Transverse colon (tissue), 4 donors: Measurements from ENCODE around the gene CAPN7. TPM values are rescaled to one million over a fixed set of nuclear protein-coding genes. Genes with fewer than 3 reads are reported as not detected.
A peak's percentile ranks its signal among the peaks of the same experiment; 100 is the strongest.

ENCODE experiments used
- DNase-seq: peaks from one replicate; pipeline ENCODE4 v3.0.0-alpha.2; 2019
- H3K27ac ChIP-seq, 4 donors: fragments of 200-600 bp; sonication (generic); 2 replicates each; pipeline ENCODE4 v1.5.1; 2016 to 2018; ENCODE audit warnings: inconsistent platforms in 4 of 4
- H3K27me3 ChIP-seq: fragments of 200-600 bp; sonication (generic); 2 replicates; pipeline ENCODE4 v1.5.1; 2017; ENCODE audit warnings: inconsistent platforms
- H3K36me3 ChIP-seq, 4 donors: fragments of 200-600 bp; sonication (generic); 2 replicates each; pipeline ENCODE4 v1.5.1; 2017 to 2019; ENCODE audit warnings: inconsistent platforms in 4 of 4
- H3K4me1 ChIP-seq, 4 donors: fragments of 200-600 bp; sonication (generic); 2 replicates each; pipeline ENCODE4 v1.5.1; 2017 to 2020; ENCODE audit warnings: inconsistent platforms in 4 of 4
- H3K4me3 ChIP-seq, 4 donors: fragments of 200-600 bp; sonication (generic); 1 replicate in 1 of 4; 2 replicates in 3 of 4; pipeline versions ENCODE4 v1.5.1 to v1.6.1; 2017 to 2019; ENCODE audit warnings: inconsistent platforms in 4 of 4
- H3K9me3 ChIP-seq, 2 donors: fragments of 200-600 bp; sonication (generic); 2 replicates each; pipeline ENCODE4 v1.5.1; 2017 to 2019; ENCODE audit warnings: inconsistent platforms in 2 of 2
- EP300 ChIP-seq: sonication (generic); formaldehyde crosslinking; IDR thresholded peaks from one replicate; pipeline ENCODE4 v1.6.1; 2017; ENCODE audit warnings: antibody characterized with exemption, low read depth
- POLR2A ChIP-seq: fragments of 450-650 bp; IDR thresholded peaks from one replicate; pipeline ENCODE4 v1.6.1; 2016; ENCODE audit warnings: antibody characterized with exemption, mild to moderate bottlenecking, moderate library complexity
- POLR2AphosphoS5 ChIP-seq, 3 donors: sonication (generic); formaldehyde crosslinking; IDR thresholded peaks; one replicate each; pipeline ENCODE4 v1.6.1; 2016; ENCODE audit warnings: antibody characterized with exemption in 3 of 3
- WGBS, 2 donors: methylation state at CpG; one replicate each; pipeline ENCODE4 v1.1.5; 2018; ENCODE audit warnings: low coverage in 1 of 2; 5-methylcytosine and 5-hydroxymethylcytosine counted together
- in situ Hi-C, 4 donors: fragments of 200-750 bp; cut with MboI; loops; one replicate each; pipeline versions ENCODE4 v1.15.0 to v1.15.1; 2017; ENCODE audit warnings: low sequenced_read_pairs in 3 of 4, low pct_ligation_motif_present in 1 of 4, low pct_unique_long_range_greater_than_20kb in 1 of 4
- intact Hi-C: fragments of 100-400 bp; cut with DNase I; formaldehyde crosslinking; loops from one replicate; pipeline ENCODE4 v1.15.1; 2023; ENCODE audit warnings: low total_unique reads
- total RNA-seq, 4 donors: library from RNA; depleted of rRNA; stranded (reverse); fragments of >200 nt; gene quantifications; one replicate each; pipeline ENCODE4 v1.1.0, GENCODE V29; 2016
- TF ChIP-seq, protein P1 (sequence below), 5 experiments: fragments of 200-600 bp in 3 of 5; fragments of 450-650 bp in 2 of 5; sonication (generic) in 3 of 5; IDR thresholded peaks; 1 replicate in 2 of 5; 2 replicates in 3 of 5; pipeline ENCODE4 v1.5.1; 2016 to 2017; ENCODE audit warnings: antibody characterized with exemption in 5 of 5, inconsistent platforms in 3 of 5, mild to moderate bottlenecking in 2 of 5, moderate library complexity in 1 of 5

The CAPN7 gene
- total RNA-seq, 4 donors from 2014 or later = 12.1 to 78.4 (median 48.8) TPM

DNA sequence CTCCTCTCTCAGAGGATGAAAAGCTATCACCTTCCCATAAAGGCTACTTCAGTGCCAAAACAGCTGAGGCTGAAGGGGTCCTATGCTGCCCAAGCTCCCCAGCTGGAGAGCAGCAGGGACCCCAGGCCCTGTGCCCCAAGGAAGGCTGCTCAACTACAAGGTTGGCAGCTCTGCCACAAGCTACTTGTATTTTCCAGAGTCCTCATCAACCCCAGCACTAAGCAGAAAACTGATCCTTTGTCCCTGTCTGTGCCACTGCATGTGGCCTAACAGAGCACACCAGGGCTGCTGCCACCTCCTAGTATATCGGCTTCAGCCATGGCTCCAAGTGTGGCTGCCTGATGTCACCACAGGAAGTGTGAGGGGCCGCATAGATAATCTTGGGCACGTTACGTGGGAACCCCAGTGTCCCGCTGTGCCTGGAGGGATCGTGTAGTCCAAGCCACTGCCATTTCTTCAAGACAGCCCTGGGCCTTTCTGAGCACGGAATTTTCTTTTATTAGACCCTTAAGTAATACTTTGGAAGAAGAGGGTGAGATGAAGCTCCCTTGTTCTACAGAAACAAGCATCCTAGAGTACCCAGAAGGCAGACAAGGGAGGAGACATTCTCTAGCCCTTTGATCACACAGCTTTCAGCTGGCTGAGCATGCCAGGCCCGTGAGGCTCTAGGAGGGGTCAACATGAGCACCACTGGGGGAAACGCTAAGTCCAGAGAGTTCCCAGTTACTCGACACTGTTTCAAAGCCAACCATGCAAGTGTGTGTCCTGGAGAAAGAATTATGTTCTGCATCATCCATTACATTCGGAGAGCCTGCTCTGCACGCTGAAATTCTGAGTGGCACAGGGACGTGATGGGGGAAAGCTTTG, 60.7 kb downstream of the CAPN7 start:
- no peak for DNase-seq
- no peaks in the 10 kb centered on the region for H3K27me3 ChIP-seq
- no peak overlapping the region for H3K27ac ChIP-seq
- TF ChIP-seq EP300 = no peak
- TF ChIP-seq POLR2AphosphoS5 (IDR thresholded peaks at IDR 0.05) = no peak
- TF ChIP-seq POLR2A = no peak
- TF ChIP-seq, protein P1, sequence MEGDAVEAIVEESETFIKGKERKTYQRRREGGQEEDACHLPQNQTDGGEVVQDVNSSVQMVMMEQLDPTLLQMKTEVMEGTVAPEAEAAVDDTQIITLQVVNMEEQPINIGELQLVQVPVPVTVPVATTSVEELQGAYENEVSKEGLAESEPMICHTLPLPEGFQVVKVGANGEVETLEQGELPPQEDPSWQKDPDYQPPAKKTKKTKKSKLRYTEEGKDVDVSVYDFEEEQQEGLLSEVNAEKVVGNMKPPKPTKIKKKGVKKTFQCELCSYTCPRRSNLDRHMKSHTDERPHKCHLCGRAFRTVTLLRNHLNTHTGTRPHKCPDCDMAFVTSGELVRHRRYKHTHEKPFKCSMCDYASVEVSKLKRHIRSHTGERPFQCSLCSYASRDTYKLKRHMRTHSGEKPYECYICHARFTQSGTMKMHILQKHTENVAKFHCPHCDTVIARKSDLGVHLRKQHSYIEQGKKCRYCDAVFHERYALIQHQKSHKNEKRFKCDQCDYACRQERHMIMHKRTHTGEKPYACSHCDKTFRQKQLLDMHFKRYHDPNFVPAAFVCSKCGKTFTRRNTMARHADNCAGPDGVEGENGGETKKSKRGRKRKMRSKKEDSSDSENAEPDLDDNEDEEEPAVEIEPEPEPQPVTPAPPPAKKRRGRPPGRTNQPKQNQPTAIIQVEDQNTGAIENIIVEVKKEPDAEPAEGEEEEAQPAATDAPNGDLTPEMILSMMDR (IDR thresholded peaks at IDR 0.05) = no peak
- H3K4me3 ChIP-seq = no peak overlapping the region
- intact Hi-C loops = loop anchor here (1.0 to 5.0 kb wide), 2 partner anchors 66 to 111 kb away; partner anchors contain the start of gene SH3BP5
- no peaks in the 10 kb centered on the region for H3K36me3 ChIP-seq
- peaks cover 0 to 44% (median 16%) of the 10 kb centered on the region in 4 donors for H3K4me1 ChIP-seq
- WGBS, 2 donors = 83% methylated on average over 1 to 13 of the region's 13 CpGs
- H3K9me3 ChIP-seq = no peaks in the 10 kb centered on the region
- in situ Hi-C loops = loop anchor here (5.0 to 25.0 kb wide), 5 partner anchors 66 to 298 kb away; partner anchors contain the start of gene SH3BP5 (in 1 of the 4)

DNA sequence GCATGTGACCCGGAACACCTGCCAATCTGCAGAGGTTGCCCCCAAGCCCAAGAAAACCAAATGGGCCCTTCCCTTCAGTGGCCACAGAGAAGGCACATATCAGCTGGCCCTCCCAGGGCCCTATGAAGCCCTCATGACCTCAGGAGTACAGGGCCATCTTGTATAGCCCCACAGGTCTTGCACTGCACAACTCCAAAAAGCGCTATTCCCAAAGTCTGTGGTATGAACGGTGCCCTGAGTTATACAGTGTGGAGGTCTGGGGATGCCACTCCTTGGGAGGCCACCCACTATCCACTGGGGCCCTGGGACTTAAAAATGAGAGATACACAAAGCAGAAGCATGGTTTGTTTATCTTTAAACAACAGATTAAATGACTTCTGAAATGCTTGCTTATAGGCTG, 61.5 kb downstream of the CAPN7 start:
- Histone ChIP-seq H3K36me3 (no peaks in the 10 kb centered on the region), H3K4me3 (no peak overlapping the region), H3K9me3 (no peaks in the 10 kb centered on the region), H3K4me1 (peaks cover 0 to 41% (median 16%) of the 10 kb centered on the region in 4 donors), H3K27me3 (no peaks in the 10 kb centered on the region), H3K27ac (no peak overlapping the region)
- no peak for DNase-seq
- intact Hi-C loops = loop anchor here (5.0 kb wide), 1 partner anchor 110 kb away; no protein-coding TSS in a partner anchor
- 89% methylated on average over 3 of the region's 3 CpGs; no CpG with 5 or more reads in 1 of the 2 donors for WGBS, 2 donors
- TF ChIP-seq POLR2A = no peak
- TF ChIP-seq POLR2AphosphoS5 (IDR thresholded peaks at IDR 0.05) = no peak
- no peak for TF ChIP-seq EP300
- TF ChIP-seq, protein P1 (IDR thresholded peaks at IDR 0.05) = no peak
- in situ Hi-C loops = loop anchor here (5.0 to 25.0 kb wide), 5 partner anchors 65 to 297 kb away; partner anchors contain the start of gene SH3BP5 (in 1 of the 4)

DNA sequence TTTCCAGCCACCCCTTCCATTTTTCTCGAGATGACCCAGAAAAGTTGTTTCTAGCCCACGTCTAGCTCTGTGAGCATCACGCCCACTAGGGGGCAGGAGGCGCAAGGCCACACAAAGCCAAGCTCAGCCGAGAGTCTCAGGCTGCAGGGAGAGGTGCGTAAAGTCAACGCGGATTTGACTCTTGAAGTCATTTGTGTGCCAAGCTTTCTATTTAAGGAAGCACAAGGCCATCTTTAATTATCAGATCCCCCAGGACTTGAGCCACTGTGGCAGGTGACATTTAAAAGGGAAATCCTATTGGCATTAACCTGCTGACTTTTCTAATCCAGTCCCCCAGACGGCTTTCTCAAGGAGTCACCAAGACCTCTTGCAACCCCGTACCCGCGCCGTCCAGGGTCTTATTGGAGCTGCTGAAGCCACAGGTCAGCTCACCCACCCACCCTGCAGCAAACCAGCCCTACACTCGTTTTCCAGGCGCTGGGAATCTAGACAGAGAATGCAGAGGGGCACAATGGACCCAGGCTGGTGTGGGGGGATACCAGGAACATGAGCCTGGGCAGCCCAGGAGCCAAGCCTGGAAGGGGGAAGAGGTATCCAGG, 62.1 kb downstream of the CAPN7 start:
- H3K27ac ChIP-seq = peak overlapping the region in 2 of 4 donors; percentile 21 to 51
- no peaks in the 10 kb centered on the region for H3K9me3 ChIP-seq
- in situ Hi-C loops = loop anchor here (5.0 to 25.0 kb wide), 5 partner anchors 64 to 297 kb away; partner anchors contain the start of gene SH3BP5 (in 1 of the 4)
- peaks cover 0 to 40% (median 15%) of the 10 kb centered on the region in 4 donors for H3K4me1 ChIP-seq
- no peaks in the 10 kb centered on the region for H3K36me3 ChIP-seq
- WGBS, 2 donors = 34% methylated on average over 15 of the region's 15 CpGs; no CpG with 5 or more reads in 1 of the 2 donors
- DNase-seq = peak; percentile 88
- intact Hi-C loops = loop anchor here (5.0 kb wide), 1 partner anchor 109 kb away; no protein-coding TSS in a partner anchor
- TF ChIP-seq EP300 = no peak
- TF ChIP-seq POLR2A = no peak
- TF ChIP-seq, protein P1 (IDR thresholded peaks at IDR 0.05) = peak; percentile 91 to 97 (median 95)
- TF ChIP-seq POLR2AphosphoS5 (IDR thresholded peaks at IDR 0.05) = no peak
- no peak overlapping the region for H3K4me3 ChIP-seq
- no peaks in the 10 kb centered on the region for H3K27me3 ChIP-seq
